ENCODE results near the gene MED25.

DNA sequence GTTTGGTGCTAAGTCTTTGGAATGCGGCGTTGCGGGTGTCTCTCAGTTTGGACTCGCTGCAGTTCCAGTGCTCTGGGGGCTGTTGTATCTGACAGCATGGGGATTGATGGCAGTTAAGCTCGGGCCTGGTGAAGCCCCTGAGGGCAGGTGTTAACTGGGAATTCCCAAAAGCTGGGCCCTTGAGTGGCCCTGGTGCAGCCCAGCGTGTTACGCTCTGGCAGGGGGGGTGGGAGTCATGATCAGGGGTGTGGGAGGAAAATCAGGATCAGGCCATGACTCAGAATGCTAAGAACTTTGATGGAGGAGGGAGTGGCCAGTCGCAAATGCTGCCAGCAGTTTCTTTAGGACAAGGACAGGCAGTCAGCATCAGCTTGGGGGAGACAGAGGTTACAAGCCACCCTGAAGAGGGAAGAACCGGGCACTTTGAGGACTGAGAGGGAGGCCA, 31.7 kb upstream of the MED25 start:
- TF ChIP-seq, protein P1, sequence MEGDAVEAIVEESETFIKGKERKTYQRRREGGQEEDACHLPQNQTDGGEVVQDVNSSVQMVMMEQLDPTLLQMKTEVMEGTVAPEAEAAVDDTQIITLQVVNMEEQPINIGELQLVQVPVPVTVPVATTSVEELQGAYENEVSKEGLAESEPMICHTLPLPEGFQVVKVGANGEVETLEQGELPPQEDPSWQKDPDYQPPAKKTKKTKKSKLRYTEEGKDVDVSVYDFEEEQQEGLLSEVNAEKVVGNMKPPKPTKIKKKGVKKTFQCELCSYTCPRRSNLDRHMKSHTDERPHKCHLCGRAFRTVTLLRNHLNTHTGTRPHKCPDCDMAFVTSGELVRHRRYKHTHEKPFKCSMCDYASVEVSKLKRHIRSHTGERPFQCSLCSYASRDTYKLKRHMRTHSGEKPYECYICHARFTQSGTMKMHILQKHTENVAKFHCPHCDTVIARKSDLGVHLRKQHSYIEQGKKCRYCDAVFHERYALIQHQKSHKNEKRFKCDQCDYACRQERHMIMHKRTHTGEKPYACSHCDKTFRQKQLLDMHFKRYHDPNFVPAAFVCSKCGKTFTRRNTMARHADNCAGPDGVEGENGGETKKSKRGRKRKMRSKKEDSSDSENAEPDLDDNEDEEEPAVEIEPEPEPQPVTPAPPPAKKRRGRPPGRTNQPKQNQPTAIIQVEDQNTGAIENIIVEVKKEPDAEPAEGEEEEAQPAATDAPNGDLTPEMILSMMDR (conservative IDR thresholded peaks at IDR 0.05; ENCODE audit: low read depth, low read length): no peak
- TF ChIP-seq EZH2 (IDR thresholded peaks at IDR 0.05; ENCODE audit: low read length, unreplicated experiment) (no peak), EZH2phosphoT487 (IDR thresholded peaks at IDR 0.05; ENCODE audit: borderline replicate concordance, low read length) (no peak)
